ENCODE measurements around the gene FRYL. TPM values are rescaled to one million over a fixed set of nuclear protein-coding genes. Genes with fewer than 3 reads are reported as not detected.

Gene FRYL
- total RNA-seq, 1 experiment from 2014 or later = 103 TPM

DNA sequence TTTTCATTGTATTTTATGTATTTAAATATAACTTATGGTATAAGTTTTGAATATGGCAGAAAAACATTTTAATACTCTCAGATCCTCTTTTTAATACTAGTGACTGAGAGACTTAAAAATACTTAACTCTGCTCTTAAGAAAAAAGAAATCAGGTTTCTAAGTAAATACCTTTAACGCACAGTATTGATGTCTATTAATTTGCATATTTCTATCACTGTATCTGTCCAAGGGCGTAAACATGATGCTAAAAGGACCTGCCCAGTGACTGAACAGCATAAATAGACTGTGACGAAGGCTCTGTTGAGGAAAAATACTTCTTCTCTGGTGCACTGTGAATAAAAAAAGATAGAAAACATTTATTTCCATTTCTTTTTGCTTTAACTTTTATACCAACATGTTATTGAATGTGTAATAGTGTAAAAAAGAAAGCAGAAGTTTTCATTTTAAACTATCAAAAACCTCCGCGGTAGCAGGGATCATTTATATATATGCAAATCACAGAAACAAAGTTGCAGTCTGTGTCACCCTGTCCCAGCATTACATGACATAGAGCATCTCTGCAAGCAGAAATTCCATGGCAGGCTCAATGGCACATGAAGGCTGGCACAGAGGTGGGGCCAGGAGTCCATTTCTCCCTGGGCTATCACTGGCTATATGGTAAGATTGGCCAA, 214.6 kb downstream of the FRYL start:
- Histone ChIP-seq H3K9me2 (replicated peaks; ENCODE audit: insufficient read depth, low read length) (no peaks in the 10 kb centered on the region), H2AFZ (ENCODE audit: low read length) (no peak overlapping the region), H3K9me3 (ENCODE audit: low read length) (no peaks in the 10 kb centered on the region), H3K9ac (ENCODE audit: low read length) (no peak overlapping the region), H3K27me3 (ENCODE audit: low read length) (no peaks in the 10 kb centered on the region), H3K4me3 (ENCODE audit: low read length) (no peak overlapping the region), H4K20me1 (ENCODE audit: insufficient read depth, low read depth, low read length) (no peaks in the 10 kb centered on the region), H3K79me2 (ENCODE audit: low read length) (0 out of 2 replicates have a peak, but pooled peaks cover 5% of the 10 kb centered on the region), H3K4me1 (ENCODE audit: low read length) (peaks cover 20% of the 10 kb centered on the region), H3K27ac (ENCODE audit: low read length) (peak overlapping the region; percentile 26; the same call in 1 of the 2 replicates), H3K4me2 (ENCODE audit: low read depth, low read length, poor library complexity, severe bottlenecking) (peak overlapping the region; percentile 45), H3K36me3 (ENCODE audit: insufficient read depth, low read length) (peaks cover 41% of the 10 kb centered on the region)
- DNase-seq = no peak

DNA sequence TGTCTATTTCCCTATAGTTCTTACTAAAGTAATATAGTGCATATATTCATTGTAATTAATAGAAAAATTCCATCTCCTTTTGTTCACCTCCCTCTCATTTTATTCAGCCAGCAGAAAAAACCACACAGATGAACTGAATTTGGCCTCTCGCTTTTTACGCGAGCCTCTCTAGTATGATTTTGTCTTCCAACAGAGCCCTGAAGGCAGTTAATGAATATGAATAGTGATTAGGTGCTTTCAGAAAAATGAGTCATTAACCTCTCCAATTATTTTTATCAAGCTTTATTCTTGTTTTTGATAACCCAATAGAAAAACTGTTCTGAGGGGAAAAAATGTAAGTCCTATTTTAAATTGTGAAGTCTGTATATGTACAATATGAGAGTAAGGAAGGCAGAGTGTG, 215.9 kb downstream of the FRYL start:
- no peak overlapping the region for H3K9ac ChIP-seq (ENCODE audit: low read length)
- 0 out of 2 replicates have a peak, but pooled peaks cover 5% of the 10 kb centered on the region for H3K79me2 ChIP-seq (ENCODE audit: low read length)
- no peak for DNase-seq
- no peaks in the 10 kb centered on the region for H4K20me1 ChIP-seq (ENCODE audit: insufficient read depth, low read depth, low read length)
- no peaks in the 10 kb centered on the region for H3K9me2 ChIP-seq (replicated peaks; ENCODE audit: insufficient read depth, low read length)
- no peak overlapping the region for H3K27ac ChIP-seq (ENCODE audit: low read length)
- H2AFZ ChIP-seq (ENCODE audit: low read length) = no peak overlapping the region
- H3K4me1 ChIP-seq (ENCODE audit: low read length) = peaks cover 20% of the 10 kb centered on the region
- H3K36me3 ChIP-seq (ENCODE audit: insufficient read depth, low read length) = peaks cover 33% of the 10 kb centered on the region
- H3K4me3 ChIP-seq (ENCODE audit: low read length) = no peak overlapping the region
- H3K27me3 ChIP-seq (ENCODE audit: low read length) = no peaks in the 10 kb centered on the region
- H3K9me3 ChIP-seq (ENCODE audit: low read length) = no peaks in the 10 kb centered on the region
- no peak overlapping the region for H3K4me2 ChIP-seq (ENCODE audit: low read depth, low read length, poor library complexity, severe bottlenecking)

DNA sequence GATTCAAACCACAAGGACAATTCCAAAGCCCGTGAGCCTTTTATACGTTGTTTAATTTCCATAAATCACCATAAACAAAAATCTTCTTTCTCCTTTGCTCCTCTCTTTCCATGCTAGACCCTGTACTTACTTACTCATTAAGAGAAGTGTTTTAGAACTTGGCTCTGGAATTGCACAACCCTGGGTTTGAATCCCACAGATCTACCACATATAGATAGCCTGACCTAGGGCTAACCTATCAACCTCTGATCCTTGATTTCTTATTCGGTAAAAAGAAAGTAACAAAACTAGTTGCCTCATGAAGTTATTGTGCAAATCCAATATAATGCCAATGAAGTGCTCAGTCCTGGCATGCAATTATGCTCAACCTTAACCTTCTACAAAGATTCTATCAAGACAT, 221.3 kb downstream of the FRYL start:
- no peaks in the 10 kb centered on the region for H3K9me2 ChIP-seq (replicated peaks; ENCODE audit: insufficient read depth, low read length)
- no peaks in the 10 kb centered on the region for H3K79me2 ChIP-seq (ENCODE audit: low read length)
- H3K4me2 ChIP-seq (ENCODE audit: low read depth, low read length, poor library complexity, severe bottlenecking) = no peak overlapping the region
- no peaks in the 10 kb centered on the region for H3K9me3 ChIP-seq (ENCODE audit: low read length)
- H3K4me1 ChIP-seq (ENCODE audit: low read length) = no peaks in the 10 kb centered on the region
- no peak for DNase-seq
- H3K36me3 ChIP-seq (ENCODE audit: insufficient read depth, low read length) = peaks cover 39% of the 10 kb centered on the region
- no peak overlapping the region for H2AFZ ChIP-seq (ENCODE audit: low read length)
- no peak overlapping the region for H3K4me3 ChIP-seq (ENCODE audit: low read length)
- no peak overlapping the region for H3K27ac ChIP-seq (ENCODE audit: low read length)
- no peaks in the 10 kb centered on the region for H4K20me1 ChIP-seq (ENCODE audit: insufficient read depth, low read depth, low read length)
- H3K27me3 ChIP-seq (ENCODE audit: low read length) = no peaks in the 10 kb centered on the region
- no peak overlapping the region for H3K9ac ChIP-seq (ENCODE audit: low read length)

DNA sequence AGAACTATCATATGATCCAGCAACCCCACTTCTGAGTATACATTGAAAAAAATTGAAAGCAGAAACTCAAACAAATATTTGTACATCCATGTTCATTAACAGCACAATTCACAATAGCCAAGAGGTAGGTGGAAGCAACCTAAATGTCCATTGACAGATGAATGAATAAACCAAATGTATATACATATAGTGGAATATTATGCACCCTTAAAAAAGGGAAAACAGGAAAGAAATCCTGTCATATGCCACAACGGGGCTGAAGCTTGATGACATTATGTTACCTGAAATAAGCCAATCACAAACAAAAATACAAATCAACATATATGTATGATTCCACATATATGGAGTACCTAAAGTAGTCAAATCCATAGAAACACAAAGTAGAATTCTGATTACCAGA, 222.1 kb downstream of the FRYL start:
- Histone ChIP-seq H3K4me3 (ENCODE audit: low read length) (no peak overlapping the region), H3K27me3 (ENCODE audit: low read length) (no peaks in the 10 kb centered on the region), H4K20me1 (ENCODE audit: insufficient read depth, low read depth, low read length) (no peaks in the 10 kb centered on the region), H3K36me3 (ENCODE audit: insufficient read depth, low read length) (peaks cover 35% of the 10 kb centered on the region), H3K4me2 (ENCODE audit: low read depth, low read length, poor library complexity, severe bottlenecking) (no peak overlapping the region), H3K4me1 (ENCODE audit: low read length) (no peaks in the 10 kb centered on the region), H3K9ac (ENCODE audit: low read length) (no peak overlapping the region), H3K79me2 (ENCODE audit: low read length) (no peaks in the 10 kb centered on the region), H3K27ac (ENCODE audit: low read length) (no peak overlapping the region), H3K9me2 (replicated peaks; ENCODE audit: insufficient read depth, low read length) (no peaks in the 10 kb centered on the region), H3K9me3 (ENCODE audit: low read length) (no peaks in the 10 kb centered on the region), H2AFZ (ENCODE audit: low read length) (no peak overlapping the region)
- DNase-seq = no peak

DNA sequence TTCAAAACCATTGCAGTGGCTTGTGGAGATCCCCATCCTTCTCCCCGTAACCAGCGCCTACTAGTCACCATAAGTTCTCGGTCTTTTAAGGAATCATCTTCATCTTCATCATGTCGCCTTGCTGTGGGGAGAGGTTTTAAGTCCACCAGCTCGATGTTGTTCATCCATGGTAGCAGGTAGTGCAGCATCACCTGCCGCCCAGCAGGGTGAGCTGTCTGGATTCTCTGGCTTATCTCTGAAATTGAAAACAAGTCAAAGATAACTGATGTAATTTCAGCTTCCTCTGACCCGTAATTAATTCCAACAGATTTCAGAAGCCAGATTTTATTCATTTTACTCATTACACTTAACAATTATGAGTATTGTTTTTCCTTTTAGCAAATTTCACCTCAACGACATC, 222.6 kb downstream of the FRYL start:
- no peak for DNase-seq
- Histone ChIP-seq H3K9me3 (ENCODE audit: low read length) (no peaks in the 10 kb centered on the region), H3K79me2 (ENCODE audit: low read length) (no peaks in the 10 kb centered on the region), H3K9me2 (replicated peaks; ENCODE audit: insufficient read depth, low read length) (no peaks in the 10 kb centered on the region), H3K4me1 (ENCODE audit: low read length) (no peaks in the 10 kb centered on the region), H3K27ac (ENCODE audit: low read length) (no peak overlapping the region), H3K27me3 (ENCODE audit: low read length) (no peaks in the 10 kb centered on the region), H3K4me3 (ENCODE audit: low read length) (no peak overlapping the region), H2AFZ (ENCODE audit: low read length) (no peak overlapping the region), H3K9ac (ENCODE audit: low read length) (no peak overlapping the region), H4K20me1 (ENCODE audit: insufficient read depth, low read depth, low read length) (no peaks in the 10 kb centered on the region), H3K36me3 (ENCODE audit: insufficient read depth, low read length) (peaks cover 35% of the 10 kb centered on the region), H3K4me2 (ENCODE audit: low read depth, low read length, poor library complexity, severe bottlenecking) (no peak overlapping the region)

DNA sequence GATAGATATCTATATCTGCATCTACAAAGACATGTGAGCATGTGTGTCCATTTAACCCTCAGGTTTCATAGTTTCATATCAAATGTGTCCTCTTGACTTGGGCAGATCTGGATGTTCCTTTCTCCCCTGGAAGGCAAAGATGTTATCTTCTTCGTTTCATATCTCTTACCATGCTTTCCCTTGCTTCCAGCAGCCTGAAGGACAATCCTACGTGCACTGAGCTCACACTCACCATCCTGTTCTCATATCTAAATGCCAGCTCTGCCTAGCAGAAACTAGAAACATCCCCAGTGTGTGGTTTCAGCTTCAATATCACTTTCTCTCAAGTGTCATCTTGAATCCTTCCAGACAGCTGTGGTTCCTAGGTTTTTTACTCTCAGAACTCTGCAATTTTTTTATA, 223.8 kb downstream of the FRYL start:
- Histone ChIP-seq H3K4me1 (ENCODE audit: low read length) (no peaks in the 10 kb centered on the region), H4K20me1 (ENCODE audit: insufficient read depth, low read depth, low read length) (no peaks in the 10 kb centered on the region), H3K4me2 (ENCODE audit: low read depth, low read length, poor library complexity, severe bottlenecking) (no peak overlapping the region), H3K36me3 (ENCODE audit: insufficient read depth, low read length) (peaks cover 35% of the 10 kb centered on the region), H3K4me3 (ENCODE audit: low read length) (no peak overlapping the region), H3K27me3 (ENCODE audit: low read length) (no peaks in the 10 kb centered on the region), H3K9ac (ENCODE audit: low read length) (no peak overlapping the region), H3K27ac (ENCODE audit: low read length) (no peak overlapping the region), H2AFZ (ENCODE audit: low read length) (no peak overlapping the region), H3K79me2 (ENCODE audit: low read length) (no peaks in the 10 kb centered on the region), H3K9me3 (ENCODE audit: low read length) (no peaks in the 10 kb centered on the region), H3K9me2 (replicated peaks; ENCODE audit: insufficient read depth, low read length) (no peaks in the 10 kb centered on the region)
- DNase-seq = no peak

DNA sequence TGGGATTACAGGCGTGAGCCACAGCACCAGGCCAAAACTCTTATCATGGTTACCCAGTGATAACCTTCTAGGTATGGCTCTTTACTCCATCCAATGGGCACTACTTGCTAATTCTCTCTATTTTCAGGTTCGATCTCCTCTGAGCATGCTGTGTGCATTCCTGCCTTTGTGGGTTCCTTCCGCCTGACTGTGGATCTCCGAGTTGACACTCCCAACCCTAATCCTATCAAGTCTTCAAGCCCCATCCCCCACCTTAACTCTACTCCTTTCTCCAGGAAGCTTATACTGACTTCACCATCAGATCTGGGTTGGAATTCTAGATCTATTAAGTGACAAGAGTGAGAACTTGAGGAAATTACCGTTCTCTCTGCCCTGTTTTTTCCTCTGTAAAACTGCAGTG, 225.5 kb downstream of the FRYL start:
- DNase-seq = no peak
- H3K9me2 ChIP-seq (replicated peaks; ENCODE audit: insufficient read depth, low read length) = no peaks in the 10 kb centered on the region
- H3K4me2 ChIP-seq (ENCODE audit: low read depth, low read length, poor library complexity, severe bottlenecking) = no peak overlapping the region
- no peaks in the 10 kb centered on the region for H3K9me3 ChIP-seq (ENCODE audit: low read length)
- no peaks in the 10 kb centered on the region for H3K79me2 ChIP-seq (ENCODE audit: low read length)
- H3K27ac ChIP-seq (ENCODE audit: low read length) = no peak overlapping the region
- H3K4me1 ChIP-seq (ENCODE audit: low read length) = no peaks in the 10 kb centered on the region
- no peak overlapping the region for H2AFZ ChIP-seq (ENCODE audit: low read length)
- H3K4me3 ChIP-seq (ENCODE audit: low read length) = no peak overlapping the region
- H3K9ac ChIP-seq (ENCODE audit: low read length) = no peak overlapping the region
- H4K20me1 ChIP-seq (ENCODE audit: insufficient read depth, low read depth, low read length) = no peaks in the 10 kb centered on the region
- peaks cover 35% of the 10 kb centered on the region for H3K36me3 ChIP-seq (ENCODE audit: insufficient read depth, low read length)
- no peaks in the 10 kb centered on the region for H3K27me3 ChIP-seq (ENCODE audit: low read length)

DNA sequence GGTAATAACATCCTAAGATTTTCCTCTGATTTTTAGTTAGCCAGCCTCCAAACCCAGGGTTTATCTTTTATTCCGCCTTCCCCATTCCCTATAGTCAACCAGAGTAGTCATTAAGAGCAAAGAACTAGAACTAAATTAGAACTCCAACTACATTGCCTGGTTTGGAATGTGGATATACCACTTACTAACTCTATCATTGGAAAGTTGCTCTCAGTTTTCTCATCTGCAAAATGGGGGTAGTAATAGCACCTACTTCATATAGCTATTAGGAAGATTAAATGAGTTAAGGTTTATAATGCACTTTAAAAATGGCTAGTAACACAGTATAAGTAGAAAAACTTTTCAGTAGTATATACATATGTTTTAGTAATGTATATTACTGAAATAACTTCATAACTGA, 226.4 kb downstream of the FRYL start:
- Histone ChIP-seq H3K4me1 (ENCODE audit: low read length) (no peaks in the 10 kb centered on the region), H3K36me3 (ENCODE audit: insufficient read depth, low read length) (peaks cover 32% of the 10 kb centered on the region), H3K27ac (ENCODE audit: low read length) (no peak overlapping the region), H3K4me3 (ENCODE audit: low read length) (no peak overlapping the region), H3K79me2 (ENCODE audit: low read length) (no peaks in the 10 kb centered on the region), H2AFZ (ENCODE audit: low read length) (no peak overlapping the region), H3K9ac (ENCODE audit: low read length) (no peak overlapping the region), H3K27me3 (ENCODE audit: low read length) (no peaks in the 10 kb centered on the region), H3K9me3 (ENCODE audit: low read length) (no peaks in the 10 kb centered on the region), H4K20me1 (ENCODE audit: insufficient read depth, low read depth, low read length) (no peaks in the 10 kb centered on the region), H3K9me2 (replicated peaks; ENCODE audit: insufficient read depth, low read length) (no peaks in the 10 kb centered on the region), H3K4me2 (ENCODE audit: low read depth, low read length, poor library complexity, severe bottlenecking) (no peak overlapping the region)
- DNase-seq = no peak

Measured in Karpas-422 (cell line).